Kidney tubule cell (primary cell): ENCODE data around the gene ZNF543.
"Not testable (repeated sequence)": the region's sequence is repeated elsewhere in the genome, so short reads cannot be mapped to it uniquely, and the experiment has no call there.

Experiments
- DNase-seq: peaks from one replicate; pipeline ENCODE4 v3.0.0-alpha.2; 2018; ENCODE audit warnings: low spot score

The ZNF543 gene

GRCh38 chr19:57321116-57321515, 844 bp downstream of the ZNF543 start:
- DNase-seq, result no peak

- DNase-seq, result no peak
These were observed 1.5 kb downstream of the ZNF543 start for GRCh38 chr19:57321751-57322150.

- DNase-seq, result no peak
These were observed 4.7 kb downstream of the ZNF543 start for GRCh38 chr19:57324992-57325391.

- no peak for DNase-seq
These were observed 7.7 kb downstream of the ZNF543 start for GRCh38 chr19:57327993-57328392.

GRCh38 chr19:57334191-57334590, 13.9 kb downstream of the ZNF543 start:
- no peak for DNase-seq

GRCh38 chr19:57338877-57339276, 18.6 kb downstream of the ZNF543 start:
- no peak for DNase-seq

- DNase-seq, result no peak
These were observed 22.3 kb downstream of the ZNF543 start for GRCh38 chr19:57342582-57342981.

- DNase-seq, result no peak
These were observed 27.9 kb downstream of the ZNF543 start for GRCh38 chr19:57348136-57348535.

- peak; percentile 94 for DNase-seq
These were observed 30.9 kb downstream of the ZNF543 start, which contains the start of gene ZNF304 for GRCh38 chr19:57350877-57351805. ZNF304 (plus strand) TSS chr19:57351271; CDS start chr19:57351665, 394 bp downstream.

GRCh38 chr19:57351867-57352266, 31.6 kb downstream of the ZNF543 start:
- DNase-seq, result peak; percentile 9

GRCh38 chr19:57355916-57356315, 35.6 kb downstream of the ZNF543 start:
- DNase-seq, result no peak

- no peak for DNase-seq
These were observed 37.1 kb downstream of the ZNF543 start for GRCh38 chr19:57357406-57357805.

GRCh38 chr19:57359300-57359699, 39.0 kb downstream of the ZNF543 start:
- no peak for DNase-seq

- no peak for DNase-seq
These were observed 42.1 kb downstream of the ZNF543 start for GRCh38 chr19:57362419-57362818.

- peak; percentile 99 for DNase-seq
These were observed 42.9 kb downstream of the ZNF543 start, which contains the start of the genes TRAPPC2B and ZNF547 for GRCh38 chr19:57362997-57363687. TRAPPC2B (plus strand) TSS chr19:57363551; CDS start chr19:57364834, 1,283 bp downstream. ZNF547 (plus strand) TSS chr19:57363551; CDS start chr19:57368556, 5,005 bp downstream.

- peak; percentile 11 for DNase-seq
These were observed 43.5 kb downstream of the ZNF543 start for GRCh38 chr19:57363688-57364181.

- no peak for DNase-seq
These were observed 46.5 kb downstream of the ZNF543 start for GRCh38 chr19:57366776-57367175.

GRCh38 chr19:57374179-57374578, 53.9 kb downstream of the ZNF543 start:
- DNase-seq, result no peak

GRCh38 chr19:57374647-57375046, 54.4 kb downstream of the ZNF543 start:
- DNase-seq, result not testable (repeated sequence)

- DNase-seq, result no peak
These were observed 55.9 kb downstream of the ZNF543 start for GRCh38 chr19:57376151-57376550.

GRCh38 chr19:57377498-57378146, 57.4 kb downstream of the ZNF543 start:
- DNase-seq, result no peak
